Stimulated activated CD4-positive, alpha-beta T cell treated with anti-CD3 and anti-CD28 coated beads, Interleukin-2, amount 100 ng/mL, for 48 hours (primary cell): ENCODE data around the gene TMEM176A.

Source experiments
- DNase-seq, 2 donors: peaks; one replicate each; pipeline ENCODE4 v3.0.0-alpha.2; 2020

The TMEM176A gene

DNA sequence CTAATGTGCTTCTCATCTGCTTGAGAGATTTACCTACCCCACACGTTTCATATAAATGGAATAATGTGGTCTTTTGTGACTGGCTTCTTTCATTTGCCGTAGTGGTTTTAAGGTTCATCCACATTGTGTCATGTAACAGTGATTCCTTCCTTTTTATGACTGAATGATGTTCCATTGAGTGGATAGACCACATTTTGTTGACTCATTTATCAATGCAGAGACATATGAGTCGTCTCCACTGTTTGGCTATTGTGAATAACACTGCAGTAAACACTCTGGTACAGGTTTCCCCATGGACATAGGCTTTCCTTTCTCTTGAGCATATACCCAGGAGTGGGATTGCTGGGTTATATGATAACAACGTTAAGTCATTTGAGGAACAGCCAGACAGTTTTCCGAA is 49.7 kb downstream of the TMEM176A start:
- no peak for DNase-seq

DNA sequence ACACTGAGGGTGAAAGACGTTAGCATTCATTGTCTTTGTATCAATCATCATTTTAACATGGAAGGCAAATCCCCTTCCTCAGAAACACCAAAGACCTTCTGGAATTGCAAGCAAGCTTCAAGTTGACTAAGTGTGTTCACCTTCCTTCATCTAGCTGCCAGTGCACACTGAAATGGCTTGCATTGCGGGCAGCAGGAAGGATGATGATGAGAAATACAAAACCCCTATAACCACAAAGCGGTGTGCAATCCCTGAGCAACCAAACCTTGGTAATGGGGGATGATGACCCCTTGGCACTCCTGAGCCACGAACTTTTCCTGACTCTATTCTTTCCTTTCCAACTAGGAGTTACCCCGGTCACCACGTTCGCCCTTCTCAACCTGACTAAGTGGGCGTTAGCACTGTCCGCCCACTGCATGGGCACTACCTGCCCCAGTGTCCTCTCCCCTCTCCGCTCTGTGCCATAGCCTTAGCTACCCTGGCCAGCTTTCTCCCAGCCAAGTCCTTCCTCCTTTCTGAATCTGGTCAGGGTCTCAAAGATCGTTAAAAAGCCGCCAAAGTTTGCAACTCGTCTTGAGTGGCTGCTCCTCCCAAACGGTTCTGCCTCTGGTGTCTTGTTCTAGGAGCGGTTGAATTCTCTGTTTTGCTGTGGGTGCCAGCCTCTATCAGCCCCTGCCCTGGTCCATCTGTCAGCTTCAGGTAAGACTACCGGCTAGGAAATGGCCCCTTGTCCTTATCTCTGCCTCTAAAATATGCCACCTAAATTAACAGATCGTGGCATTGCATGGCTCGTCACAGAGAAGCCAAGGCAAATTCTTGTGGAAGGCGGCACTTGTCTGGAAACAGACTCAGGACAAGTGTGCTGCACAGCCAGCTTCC is 51.2 kb downstream of the TMEM176A start:
- DNase-seq, result no peak

DNA sequence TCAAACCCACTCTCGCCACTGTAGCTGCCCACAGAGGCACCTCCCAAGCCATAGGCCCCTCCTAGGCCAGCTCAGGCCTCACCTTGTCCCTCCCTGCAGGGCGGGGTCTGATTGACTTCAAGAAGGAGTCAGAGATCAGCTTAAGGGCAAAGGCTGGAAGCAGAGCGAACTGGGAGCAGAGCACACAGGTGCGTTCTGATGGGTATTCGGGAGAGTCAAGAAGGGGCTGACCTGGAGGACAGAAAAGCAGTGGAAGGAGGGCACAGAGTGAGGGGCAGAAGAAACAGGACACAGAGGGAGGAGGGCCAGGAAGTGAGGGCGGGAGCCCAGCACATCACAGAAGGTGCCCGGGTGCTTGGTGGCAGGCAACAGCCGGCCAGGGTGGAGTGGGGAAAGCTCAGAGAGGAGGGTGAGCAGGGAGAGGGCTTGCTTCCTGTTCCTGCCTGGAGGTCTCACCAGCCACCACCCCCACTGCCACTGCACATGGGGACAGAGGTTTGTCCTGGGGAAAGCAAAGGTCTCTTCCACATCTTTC is 51.9 kb downstream of the TMEM176A start, which contains the start of gene AOC1:
TSS of gene AOC1 (plus strand) at position 147 of the 535 bp plus-strand sequence. CDS start 3,954 bp downstream, outside the sequence.
- no peak for DNase-seq

DNA sequence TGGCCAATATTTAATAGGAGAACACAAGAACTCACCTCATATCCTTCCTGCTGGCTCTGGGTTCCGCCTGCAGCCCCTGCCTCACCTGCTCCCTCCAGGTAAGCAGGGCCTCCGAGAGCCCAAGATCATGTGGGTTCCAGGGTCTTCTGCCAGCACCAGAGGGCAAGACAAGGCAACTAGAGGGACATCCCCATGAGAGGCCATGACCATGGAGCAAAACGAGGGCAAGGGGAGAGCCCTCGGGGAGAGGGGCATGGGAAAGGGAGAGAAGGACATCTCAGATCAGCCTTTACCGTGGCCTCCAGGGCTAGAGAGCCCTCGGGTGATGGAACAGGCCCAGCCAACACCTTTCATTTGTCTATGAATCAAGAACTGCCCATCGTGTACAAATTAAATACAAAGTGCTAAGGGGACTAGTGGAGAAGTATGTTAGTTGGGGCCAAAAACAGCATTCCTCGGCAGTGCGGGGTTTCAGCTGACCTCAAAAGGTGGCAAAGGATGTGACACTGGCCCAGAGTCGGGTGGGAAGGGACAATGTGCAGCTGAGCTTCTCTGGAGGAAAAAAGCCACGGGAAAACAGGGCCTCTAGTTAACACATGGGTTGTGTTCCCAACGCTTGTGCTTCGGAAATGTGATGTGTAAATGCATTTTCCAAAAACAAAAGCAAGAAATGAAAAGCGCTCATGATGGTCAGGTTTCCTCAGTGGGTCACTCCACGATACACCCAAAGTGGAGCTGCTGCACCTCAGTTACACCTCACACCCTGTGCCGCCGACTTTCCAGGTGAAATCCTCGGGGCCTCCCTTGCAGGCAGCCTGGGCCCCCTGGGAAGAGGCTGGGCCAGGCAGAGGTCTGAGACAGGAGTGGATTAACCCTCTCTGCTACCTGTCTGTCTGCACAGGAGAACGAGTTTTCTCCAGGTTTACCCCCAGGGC is 53.8 kb downstream of the TMEM176A start:
- no peak for DNase-seq
